ENCODE data around the gene GPR37L1. TPM values are rescaled to one million over a fixed set of nuclear protein-coding genes. Genes with fewer than 3 reads are reported as not detected.

The GPR37L1 gene
- total RNA-seq, 2 experiments from 2014 or later: not detected

GRCh38 chr1:202129453-202130296 is 7.0 kb downstream of the GPR37L1 start:
- DNase-seq (no peak), ATAC-seq (no peak)
- ChIA-PET POLR2A (interaction anchor here (0.6 kb wide), 1 partner anchor 20 kb away, joined by 4 read pairs; no protein-coding TSS in a partner anchor), CTCF (interaction anchor here (1.1 kb wide), 1 partner anchor 8 kb away, joined by 4 read pairs; no protein-coding TSS in a partner anchor)
- Mint-ChIP-seq H3K27me3 (no peaks in the 10 kb centered on the region), H3K4me1 (no peaks in the 10 kb centered on the region), H3K9me3 (ENCODE audit: low read depth) (no peaks in the 10 kb centered on the region), H3K36me3 (ENCODE audit: low read depth) (peaks cover 9% of the 10 kb centered on the region), H3K4me3 (no peak overlapping the region), H3K27ac (no peak overlapping the region)
- intact Hi-C loops (cut with DNase I, micrococcal nuclease): no loop called here

DNA sequence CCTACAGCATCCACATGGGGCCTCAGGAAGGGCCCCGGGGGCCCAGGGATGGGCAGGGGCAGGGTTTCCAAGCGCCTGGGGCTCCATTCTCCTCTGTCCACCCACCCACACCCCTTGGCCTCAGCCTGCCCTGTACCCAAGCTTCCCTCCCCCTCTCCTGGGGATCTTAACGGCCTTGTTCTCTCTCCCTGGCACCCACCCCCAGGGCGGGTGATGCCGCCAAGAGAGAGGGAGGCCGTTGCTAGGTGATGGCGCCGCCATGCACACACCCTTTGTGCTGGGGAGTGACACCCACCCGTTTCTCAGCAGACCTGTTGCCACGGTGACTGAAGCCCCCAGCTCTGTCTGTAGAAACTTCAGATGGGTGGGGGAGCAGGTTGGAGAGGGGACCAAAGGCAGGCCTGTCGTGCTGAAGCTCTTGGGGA is 7.6 kb downstream of the GPR37L1 start:
- POLR2A ChIA-PET: no interaction called here
- H3K4me1 Mint-ChIP-seq: no peaks in the 10 kb centered on the region
- no peaks in the 10 kb centered on the region for H3K27me3 Mint-ChIP-seq
- no peak overlapping the region for H3K4me3 Mint-ChIP-seq
- no peaks in the 10 kb centered on the region for H3K9me3 Mint-ChIP-seq (ENCODE audit: low read depth)
- CTCF ChIA-PET: interaction anchor here (1.1 to 1.5 kb wide), 3 partner anchors 8 to 125 kb away, joined by 4 read pairs; no protein-coding TSS in a partner anchor
- intact Hi-C loops (cut with DNase I, micrococcal nuclease): no loop called here
- DNase-seq: no peak
- no peak for ATAC-seq
- H3K36me3 Mint-ChIP-seq (ENCODE audit: low read depth): peaks cover 9% of the 10 kb centered on the region
- no peak overlapping the region for H3K27ac Mint-ChIP-seq

DNA sequence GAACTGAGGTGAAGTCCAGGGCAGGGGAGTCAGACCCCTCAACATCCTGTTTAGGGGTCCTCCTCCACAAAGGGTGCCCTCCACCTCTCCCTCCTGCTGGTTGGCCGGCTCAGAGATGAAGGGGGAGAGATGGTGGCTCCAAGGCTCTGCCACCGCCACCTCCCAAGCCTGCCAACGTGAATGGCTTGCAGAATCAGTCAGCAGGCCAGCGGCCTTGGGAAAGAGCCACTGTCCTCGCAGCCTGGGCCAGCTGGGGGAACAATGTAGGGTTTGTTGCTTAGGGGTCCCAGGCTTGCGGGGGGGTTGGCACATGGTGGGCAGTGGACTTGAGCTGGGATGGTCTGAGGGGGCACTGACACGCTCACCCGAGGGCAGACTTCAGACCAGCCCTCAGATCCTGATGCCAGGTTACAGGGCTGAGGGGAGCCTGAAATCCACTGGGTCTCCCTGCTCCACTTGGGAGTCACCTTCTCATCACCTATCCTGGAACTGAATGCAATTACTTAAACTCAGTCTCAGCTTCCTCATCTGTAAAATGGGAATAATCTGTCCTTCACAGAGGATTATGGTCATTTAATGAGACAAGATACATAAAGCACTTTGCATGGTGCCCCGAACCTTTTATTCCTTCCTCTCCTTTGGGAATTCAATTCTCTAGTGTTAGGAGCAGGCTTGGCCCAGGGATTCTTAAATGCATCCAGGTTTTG is 8.3 kb downstream of the GPR37L1 start:
- intact Hi-C loops (cut with DNase I, micrococcal nuclease): no loop called here
- H3K36me3 Mint-ChIP-seq (ENCODE audit: low read depth): peaks cover 9% of the 10 kb centered on the region
- H3K27ac Mint-ChIP-seq: no peak overlapping the region
- H3K27me3 Mint-ChIP-seq: no peaks in the 10 kb centered on the region
- ChIA-PET CTCF (interaction anchor here (1.1 to 3.2 kb wide), 4 partner anchors 12 to 235 kb away, joined by 4 to 11 read pairs (median 4); no protein-coding TSS in a partner anchor), POLR2A (no interaction called here)
- no peak for ATAC-seq
- no peaks in the 10 kb centered on the region for H3K9me3 Mint-ChIP-seq (ENCODE audit: low read depth)
- DNase-seq: no peak
- no peak overlapping the region for H3K4me3 Mint-ChIP-seq
- H3K4me1 Mint-ChIP-seq: no peaks in the 10 kb centered on the region

DNA sequence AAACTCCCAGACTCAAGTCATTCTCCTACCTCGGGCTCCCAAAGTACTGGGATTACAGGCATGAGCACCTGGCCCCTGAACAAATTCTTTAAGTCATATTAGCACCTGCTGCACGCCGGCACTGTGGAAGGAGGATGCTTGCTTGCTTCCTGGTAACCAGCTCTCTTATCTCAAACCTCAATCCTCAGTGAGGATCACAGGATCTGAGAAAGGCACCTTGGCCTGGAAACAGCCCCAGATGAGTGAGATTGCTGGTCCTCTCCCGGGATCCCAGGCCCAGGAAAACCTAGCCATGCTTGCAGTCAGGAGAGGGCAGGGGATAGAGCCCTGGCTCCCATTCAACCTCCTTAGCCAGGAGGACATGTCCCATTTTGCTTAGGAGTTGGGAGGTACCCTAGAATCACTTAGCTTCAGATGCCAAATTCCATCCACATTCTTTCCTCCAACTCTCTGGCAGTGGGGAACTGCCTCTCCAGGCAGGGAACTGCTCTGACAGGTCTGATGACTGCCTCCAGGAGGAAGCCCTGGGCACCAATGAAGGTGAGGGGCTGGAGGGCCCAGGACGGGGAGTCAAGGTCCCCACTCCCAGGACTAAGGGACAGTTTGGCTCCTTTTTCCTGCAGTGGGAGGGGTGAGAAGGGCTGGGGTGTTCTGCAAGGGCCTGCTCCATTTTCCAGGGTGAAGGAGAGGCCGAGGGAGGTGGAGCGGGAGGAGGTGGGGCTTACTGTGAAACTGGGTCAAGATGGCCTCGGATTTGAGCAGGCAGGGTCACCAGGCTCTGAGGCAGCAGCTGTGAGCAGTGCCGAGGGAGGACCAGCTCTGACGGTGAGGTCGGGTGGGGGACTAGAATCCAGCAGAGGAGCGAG is 9.5 kb downstream of the GPR37L1 start:
- no peaks in the 10 kb centered on the region for H3K27me3 Mint-ChIP-seq
- no peaks in the 10 kb centered on the region for H3K9me3 Mint-ChIP-seq (ENCODE audit: low read depth)
- peaks cover 9% of the 10 kb centered on the region for H3K36me3 Mint-ChIP-seq (ENCODE audit: low read depth)
- intact Hi-C loops (cut with DNase I, micrococcal nuclease): no loop called here
- no peak for DNase-seq
- ChIA-PET POLR2A (no interaction called here), CTCF (interaction anchor here (1.4 to 3.2 kb wide), 3 partner anchors 11 to 236 kb away, joined by 4 to 11 read pairs (median 4); no protein-coding TSS in a partner anchor)
- ATAC-seq: no peak
- H3K4me3 Mint-ChIP-seq: no peak overlapping the region
- H3K4me1 Mint-ChIP-seq: no peaks in the 10 kb centered on the region
- H3K27ac Mint-ChIP-seq: no peak overlapping the region

GRCh38 chr1:202133001-202133400 is 10.3 kb downstream of the GPR37L1 start:
- ChIA-PET CTCF (interaction anchor here (3.2 kb wide), 1 partner anchor 10 kb away, joined by 11 read pairs; no protein-coding TSS in a partner anchor), POLR2A (no interaction called here)
- ATAC-seq (no peak), DNase-seq (no peak)
- intact Hi-C loops (cut with DNase I, micrococcal nuclease): no loop called here
- Mint-ChIP-seq H3K9me3 (ENCODE audit: low read depth) (no peaks in the 10 kb centered on the region), H3K27ac (no peak overlapping the region), H3K4me1 (no peaks in the 10 kb centered on the region), H3K36me3 (ENCODE audit: low read depth) (peaks cover 9% of the 10 kb centered on the region), H3K27me3 (no peaks in the 10 kb centered on the region), H3K4me3 (no peak overlapping the region)

GRCh38 chr1:202133496-202133895 is 10.8 kb downstream of the GPR37L1 start:
- POLR2A ChIA-PET: no interaction called here
- intact Hi-C loops (cut with DNase I, micrococcal nuclease): no loop called here
- CTCF ChIA-PET: interaction anchor here (2.8 to 3.2 kb wide), 2 partner anchors 10 to 149 kb away, joined by 8 to 11 read pairs; no protein-coding TSS in a partner anchor
- no peak overlapping the region for H3K27ac Mint-ChIP-seq
- H3K4me3 Mint-ChIP-seq: no peak overlapping the region
- peaks cover 13% of the 10 kb centered on the region for H3K36me3 Mint-ChIP-seq (ENCODE audit: low read depth)
- H3K9me3 Mint-ChIP-seq (ENCODE audit: low read depth): no peaks in the 10 kb centered on the region
- H3K27me3 Mint-ChIP-seq: no peaks in the 10 kb centered on the region
- ATAC-seq: no peak
- no peak for DNase-seq
- no peaks in the 10 kb centered on the region for H3K4me1 Mint-ChIP-seq

GRCh38 chr1:202133989-202134388 is 11.3 kb downstream of the GPR37L1 start:
- Mint-ChIP-seq H3K36me3 (ENCODE audit: low read depth) (peaks cover 15% of the 10 kb centered on the region), H3K27ac (no peak overlapping the region), H3K4me1 (no peaks in the 10 kb centered on the region), H3K27me3 (no peaks in the 10 kb centered on the region), H3K4me3 (no peak overlapping the region), H3K9me3 (ENCODE audit: low read depth) (no peaks in the 10 kb centered on the region)
- ChIA-PET POLR2A (no interaction called here), CTCF (interaction anchor here (0.6 to 3.3 kb wide), 10 partner anchors 9 to 946 kb away, joined by 3 to 38 read pairs (median 4); partner anchors contain the start of gene PTPN7)
- intact Hi-C loops (cut with DNase I, micrococcal nuclease): loop anchor here in 1 of 2 experiments (2.0 kb wide), 1 partner anchor 135 kb away; no protein-coding TSS in a partner anchor
- ATAC-seq (no peak), DNase-seq (no peak)

DNA sequence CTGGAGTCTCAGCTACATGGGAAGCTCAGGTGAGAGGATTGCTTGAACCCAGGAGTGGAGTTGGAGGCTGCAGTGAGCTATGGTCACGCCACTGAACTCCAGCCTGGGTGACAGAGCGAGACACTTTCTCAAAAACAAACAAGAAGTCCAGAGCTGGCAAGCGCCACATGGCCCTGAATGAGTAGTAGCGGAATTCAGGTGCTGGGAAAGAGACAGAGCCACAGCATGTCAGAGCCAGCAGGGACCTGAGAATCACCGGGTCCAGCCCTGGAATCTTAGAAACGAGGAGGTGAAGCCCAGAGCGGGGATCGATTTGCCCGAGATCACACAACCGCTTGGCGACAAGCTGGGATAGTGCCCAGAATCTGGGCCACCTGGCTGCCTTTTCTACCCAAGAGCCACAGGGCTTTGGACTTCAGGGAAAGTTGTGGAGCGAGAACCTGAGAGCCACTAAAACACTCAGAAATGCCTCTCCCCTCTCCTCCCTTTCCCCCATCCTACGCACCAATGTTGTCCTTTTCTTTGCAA is 12.0 kb downstream of the GPR37L1 start:
- H3K4me3 Mint-ChIP-seq: no peak overlapping the region
- ChIA-PET POLR2A (no interaction called here), CTCF (interaction anchor here (0.6 to 3.3 kb wide), 22 partner anchors 9 to 946 kb away, joined by 3 to 38 read pairs (median 5); partner anchors contain the start of genes ARL8A, ELF3 and PTPN7)
- no peaks in the 10 kb centered on the region for H3K4me1 Mint-ChIP-seq
- ATAC-seq (no peak), DNase-seq (no peak)
- H3K27ac Mint-ChIP-seq: no peak overlapping the region
- no peaks in the 10 kb centered on the region for H3K9me3 Mint-ChIP-seq (ENCODE audit: low read depth)
- intact Hi-C loops (cut with DNase I, micrococcal nuclease): loop anchor here (1.0 to 2.0 kb wide), 3 partner anchors 125 to 238 kb away; no protein-coding TSS in a partner anchor
- peaks cover 15% of the 10 kb centered on the region for H3K36me3 Mint-ChIP-seq (ENCODE audit: low read depth)
- H3K27me3 Mint-ChIP-seq: no peaks in the 10 kb centered on the region

DNA sequence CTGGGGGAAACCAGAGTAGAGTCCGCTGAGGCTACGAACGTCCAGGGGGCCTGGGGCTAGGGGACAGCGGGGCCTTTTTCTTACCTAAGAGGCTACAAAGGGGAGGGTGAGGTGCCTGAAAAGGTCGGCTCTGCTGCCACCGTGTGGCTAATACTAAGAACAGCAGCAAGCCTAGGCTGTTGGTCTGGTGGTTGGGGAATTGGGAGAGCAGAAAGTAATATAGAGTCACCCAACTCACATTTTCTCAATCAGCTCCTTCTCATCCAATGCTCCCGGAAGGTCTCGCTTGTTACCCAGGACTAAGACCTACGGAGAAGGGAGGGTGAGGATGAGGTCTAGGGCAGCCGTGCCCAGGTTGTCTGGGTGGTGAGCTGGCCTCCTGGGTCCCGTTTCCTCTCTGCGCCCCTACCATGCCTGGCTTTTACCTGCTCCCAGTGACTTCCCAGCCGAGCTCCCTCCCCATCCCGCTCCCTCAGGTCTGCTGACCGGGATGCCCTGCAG is 12.6 kb downstream of the GPR37L1 start:
- ATAC-seq (peak; percentile 87), DNase-seq (peak; percentile 70)
- Mint-ChIP-seq H3K27me3 (no peaks in the 10 kb centered on the region), H3K4me1 (no peaks in the 10 kb centered on the region), H3K36me3 (ENCODE audit: low read depth) (peaks cover 15% of the 10 kb centered on the region), H3K4me3 (no peak overlapping the region), H3K9me3 (ENCODE audit: low read depth) (no peaks in the 10 kb centered on the region), H3K27ac (no peak overlapping the region)
- CTCF ChIA-PET: interaction anchor here (0.6 to 3.3 kb wide), 28 partner anchors 8 to 1307 kb away, joined by 3 to 38 read pairs (median 4); partner anchors contain the start of genes ARL8A, ELF3, GPR37L1 and LGR6
- POLR2A ChIA-PET: no interaction called here
- intact Hi-C loops (cut with DNase I, micrococcal nuclease): loop anchor here (1.0 to 2.0 kb wide), 3 partner anchors 126 to 239 kb away; no protein-coding TSS in a partner anchor

DNA sequence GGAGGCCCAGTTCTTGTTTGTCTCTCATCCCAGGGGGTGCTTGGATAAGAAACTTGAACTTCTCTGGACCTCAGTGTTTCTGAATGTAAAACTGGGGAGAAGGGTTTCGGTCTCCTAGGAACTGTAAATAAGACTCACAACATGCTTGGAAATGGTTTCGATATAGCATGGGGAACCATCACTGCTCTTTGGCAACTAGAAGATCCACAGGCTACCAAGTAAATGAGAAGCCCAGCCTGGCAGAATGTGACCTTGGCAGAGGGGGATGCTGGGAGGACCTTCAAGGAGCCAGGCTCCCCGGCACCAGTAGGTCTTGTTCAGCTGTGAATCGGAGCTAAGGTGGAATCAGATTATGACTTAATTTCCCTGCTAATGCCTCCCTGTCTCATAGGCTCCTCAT is 18.1 kb downstream of the GPR37L1 start:
- intact Hi-C loops (cut with DNase I, micrococcal nuclease): loop anchor here in 1 of 2 experiments (10.0 kb wide), 1 partner anchor 636 kb away; the partner anchor contains the start of gene CSRP1
- no peaks in the 10 kb centered on the region for H3K27me3 Mint-ChIP-seq
- no peak overlapping the region for H3K4me3 Mint-ChIP-seq
- peak overlapping the region; percentile 13 for H3K27ac Mint-ChIP-seq
- peaks cover 28% of the 10 kb centered on the region for H3K4me1 Mint-ChIP-seq
- ATAC-seq (no peak), DNase-seq (no peak)
- CTCF ChIA-PET: interaction anchor here (0.5 to 1.4 kb wide), 2 partner anchors 141 to 260 kb away, joined by 3 to 5 read pairs; no protein-coding TSS in a partner anchor
- peaks cover 11% of the 10 kb centered on the region for H3K36me3 Mint-ChIP-seq (ENCODE audit: low read depth)
- H3K9me3 Mint-ChIP-seq (ENCODE audit: low read depth): no peaks in the 10 kb centered on the region
- POLR2A ChIA-PET: no interaction called here
